Activated CD4-positive, alpha-beta T cell treated with anti-CD3 and anti-CD28 coated beads, Interleukin-10, Interleukin-2, amounts not matched to agents 100 ng/mL and 50 ng/mL, durations not matched to agents 16 hours and 8 hours (primary cell): ENCODE measurements around the gene XPNPEP3.
A peak's percentile ranks its signal among the peaks of the same experiment; 100 is the strongest.
"Not testable (repeated sequence)": the region's sequence is repeated elsewhere in the genome, so short reads cannot be mapped to it uniquely, and the experiment has no call there.

ENCODE experiments used
- DNase-seq: peaks from one replicate; pipeline ENCODE4 v3.0.0-alpha.2; 2020

The XPNPEP3 gene

GRCh38 chr22:40856513-40857308, at the start of gene XPNPEP3, which contains the start of gene ST13:
Gene XPNPEP3 (plus strand): TSS chr22:40857148. CDS start chr22:40857182, 34 bp downstream.
Gene ST13 (minus strand): TSS chr22:40856639. CDS start chr22:40856540, 99 bp downstream.
- peak; percentile 97 for DNase-seq

GRCh38 chr22:40808018-40808841, 48.7 kb upstream of the XPNPEP3 start:
- no peak for DNase-seq

GRCh38 chr22:40813912-40814315, 43.0 kb upstream of the XPNPEP3 start:
- DNase-seq = no peak

- DNase-seq = peak; percentile 3
Observed at GRCh38 chr22:40817737-40818136, 39.2 kb upstream of the XPNPEP3 start.

- peak; percentile 52 for DNase-seq
Observed at GRCh38 chr22:40818192-40818746, 38.7 kb upstream of the XPNPEP3 start.

GRCh38 chr22:40818747-40819598, 38.0 kb upstream of the XPNPEP3 start, which contains the start of gene SLC25A17:
Gene SLC25A17 (minus strand): TSS chr22:40819346. CDS start chr22:40819248, 98 bp downstream.
- DNase-seq = peak; percentile 92

- peak; percentile 27 for DNase-seq
Observed at GRCh38 chr22:40819599-40820140, 37.3 kb upstream of the XPNPEP3 start.

GRCh38 chr22:40823426-40823825, 33.5 kb upstream of the XPNPEP3 start:
- DNase-seq = no peak

GRCh38 chr22:40826292-40826691, 30.7 kb upstream of the XPNPEP3 start:
- not testable (repeated sequence) for DNase-seq

GRCh38 chr22:40826984-40827741, 29.8 kb upstream of the XPNPEP3 start:
- no peak for DNase-seq

GRCh38 chr22:40829131-40829530, 27.8 kb upstream of the XPNPEP3 start:
- DNase-seq = no peak

- no peak for DNase-seq
Observed at GRCh38 chr22:40834619-40835018, 22.3 kb upstream of the XPNPEP3 start.

- no peak for DNase-seq
Observed at GRCh38 chr22:40838486-40838885, 18.5 kb upstream of the XPNPEP3 start.

- no peak for DNase-seq
Observed at GRCh38 chr22:40844951-40845350, 12.0 kb upstream of the XPNPEP3 start.

- DNase-seq = not testable (repeated sequence)
Observed at GRCh38 chr22:40845816-40846215, 11.1 kb upstream of the XPNPEP3 start.

- DNase-seq = no peak
Observed at GRCh38 chr22:40853333-40853732, 3.6 kb upstream of the XPNPEP3 start.

GRCh38 chr22:40853961-40854360, 3.0 kb upstream of the XPNPEP3 start:
- DNase-seq = no peak

- peak; percentile 10 for DNase-seq
Observed at GRCh38 chr22:40855071-40855978, 1.6 kb upstream of the XPNPEP3 start.

GRCh38 chr22:40855979-40856512, 902 bp upstream of the XPNPEP3 start:
- DNase-seq = peak; percentile 19
